Dedifferentiated amniotic fluid mesenchymal stem cell (primary cell): ENCODE data around the gene UBE4A.

Source experiments
- DNase-seq: peaks from one replicate; pipeline ENCODE4 v3.0.0-alpha.2; 2016; ENCODE audit errors: extremely low spot score

Gene UBE4A

DNA sequence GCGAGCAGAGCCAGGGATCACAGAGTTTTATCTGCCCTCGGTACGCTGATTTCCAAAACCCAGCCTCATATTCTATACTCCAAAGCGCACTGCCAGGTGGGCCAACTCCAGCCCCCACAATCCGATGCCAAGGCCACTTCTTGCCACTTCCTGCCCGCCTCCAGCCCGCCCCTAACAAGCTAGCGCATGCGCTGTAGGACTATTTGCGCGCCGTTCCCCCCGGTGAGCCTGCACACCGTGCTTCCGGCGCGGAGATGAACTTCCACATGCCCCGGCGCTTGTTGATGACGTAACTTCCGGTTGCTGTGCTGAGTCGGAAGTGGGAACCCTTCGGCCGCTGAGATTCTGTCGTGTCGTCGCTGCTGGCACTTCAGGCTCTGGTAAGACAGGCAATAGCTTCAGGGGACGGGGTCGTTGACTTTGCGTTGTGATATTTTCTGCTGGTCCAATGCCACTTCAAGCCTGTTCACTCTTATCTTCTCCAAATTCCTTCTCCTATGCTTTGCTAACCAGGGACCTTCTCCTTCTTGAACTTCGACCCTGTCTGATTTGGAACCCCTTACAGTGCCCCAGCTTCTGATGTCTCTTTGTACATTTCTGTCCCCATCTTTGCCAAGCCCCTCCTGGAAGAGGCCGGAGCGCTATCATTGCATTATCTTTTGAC is at the start of gene UBE4A:
Gene UBE4A (plus strand): TSS at position 306 of the 664 bp plus-strand sequence. CDS start 5,481 bp downstream, outside the sequence.
- peak; percentile 97 for DNase-seq

GRCh38 chr11:118310271-118310670 is 49.1 kb upstream of the UBE4A start:
- no peak for DNase-seq

DNA sequence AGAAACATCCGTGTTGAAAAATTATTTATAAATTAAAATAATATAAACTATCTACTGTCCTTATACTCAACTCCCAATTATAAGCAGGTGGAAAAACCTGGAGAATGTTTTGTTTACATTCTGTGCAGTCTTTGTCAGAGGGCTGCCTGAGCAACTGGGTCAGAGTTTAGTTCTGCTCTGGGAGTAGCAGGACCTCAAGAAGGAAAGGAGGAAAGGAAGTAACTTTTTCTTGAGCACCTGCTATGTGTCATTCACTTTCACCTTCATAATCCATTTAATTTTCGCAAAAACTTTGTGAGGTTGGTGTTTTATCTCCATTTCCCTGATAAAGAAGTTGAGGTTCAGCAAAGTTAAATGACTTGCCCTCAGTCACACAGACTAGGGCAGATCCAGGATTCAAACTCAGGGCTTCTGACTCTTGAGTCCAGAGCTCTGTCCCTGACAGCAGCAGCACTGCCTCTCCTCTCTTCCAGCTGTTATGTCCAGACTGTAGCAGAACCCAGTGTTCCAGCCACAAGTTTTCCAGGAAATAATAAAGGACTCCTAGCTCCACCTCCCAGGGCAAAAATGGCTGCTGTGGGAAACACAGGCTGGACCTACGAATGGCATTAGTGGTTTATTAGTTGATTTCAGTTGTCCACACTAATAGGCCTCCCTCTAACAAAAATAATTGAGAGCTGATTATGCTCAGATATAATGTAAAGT is 48.5 kb upstream of the UBE4A start:
- DNase-seq, result no peak

DNA sequence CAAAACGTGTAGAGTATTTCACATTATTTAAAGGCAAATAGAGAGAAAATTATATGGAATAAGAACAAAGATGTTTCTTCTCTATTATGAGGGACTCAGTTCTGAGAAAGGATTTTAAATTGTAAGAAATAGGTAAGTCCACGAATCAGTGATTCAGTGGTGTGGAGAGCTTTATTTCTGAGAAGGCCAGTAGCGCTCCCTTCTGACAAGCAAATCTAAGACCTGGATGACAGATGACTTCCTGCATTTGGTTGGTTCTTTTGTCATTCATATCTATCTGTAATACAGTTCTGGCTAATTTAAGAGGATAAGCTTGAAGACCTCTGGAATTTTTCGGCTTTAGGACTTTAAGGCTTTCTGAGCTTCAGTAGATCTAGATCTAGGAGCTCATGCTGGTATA is 47.9 kb upstream of the UBE4A start:
- no peak for DNase-seq

DNA sequence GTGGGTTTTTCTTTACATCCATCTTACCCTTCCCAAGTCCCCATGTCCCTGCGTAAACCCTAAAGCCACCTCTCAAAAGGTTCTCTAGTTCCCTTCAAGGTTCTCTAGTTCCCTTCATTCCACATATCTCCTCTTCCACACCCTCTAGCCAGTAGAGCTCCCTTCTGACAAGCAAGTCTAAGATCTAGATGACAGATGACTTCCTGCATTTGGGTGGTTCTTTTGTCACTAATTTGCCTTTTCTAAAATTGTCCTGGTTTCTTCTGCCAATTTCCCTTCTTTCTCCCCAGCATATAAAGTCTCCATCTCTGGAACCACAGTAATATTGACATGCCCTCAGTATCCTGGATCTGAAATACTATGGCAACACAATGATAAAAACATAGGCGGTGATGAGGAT is 47.1 kb upstream of the UBE4A start:
- DNase-seq, result no peak

DNA sequence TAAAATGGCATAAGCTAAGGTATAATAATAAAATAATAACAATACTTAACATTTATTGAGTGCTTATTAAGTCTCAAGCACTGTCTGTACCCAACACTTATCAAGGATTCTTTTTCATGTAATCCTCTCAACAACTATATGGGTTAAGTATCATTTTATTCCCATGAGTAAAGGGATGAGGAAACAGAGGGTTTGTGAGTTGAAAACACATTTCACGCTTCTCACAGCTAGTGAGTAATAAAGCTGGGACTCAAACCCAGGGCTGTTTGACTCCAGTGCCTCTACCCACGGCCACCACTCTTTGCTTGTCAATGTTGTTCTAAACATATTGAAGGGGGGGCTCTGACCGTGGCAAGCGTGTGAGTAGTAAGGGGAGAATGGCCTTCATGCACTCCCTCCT is 46.2 kb upstream of the UBE4A start:
- DNase-seq, result no peak

- DNase-seq, result no peak
Measured at GRCh38 chr11:118314988-118315411, 44.4 kb upstream of the UBE4A start.

- DNase-seq, result no peak
Measured at GRCh38 chr11:118318124-118318523, 41.3 kb upstream of the UBE4A start.

- no peak for DNase-seq
Measured at GRCh38 chr11:118318581-118319336, 40.6 kb upstream of the UBE4A start.

DNA sequence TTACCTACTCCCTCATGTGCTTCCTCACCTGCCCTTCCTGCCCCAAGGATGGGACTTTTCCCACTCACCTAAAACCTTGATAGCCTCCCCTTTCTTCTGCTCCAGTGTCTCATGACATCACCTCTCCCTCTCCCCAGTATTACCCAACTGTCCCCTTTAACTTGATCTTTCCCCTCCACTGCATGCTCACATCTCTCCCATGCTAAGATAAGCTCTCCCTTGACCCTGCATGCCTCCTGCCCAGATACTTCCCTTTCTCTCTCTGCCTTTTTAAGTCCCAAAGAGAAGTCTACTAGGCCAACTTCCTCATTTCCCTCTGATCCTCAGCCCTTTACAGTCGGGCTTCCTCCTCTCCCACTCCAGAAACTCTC is 40.1 kb upstream of the UBE4A start:
- no peak for DNase-seq

DNA sequence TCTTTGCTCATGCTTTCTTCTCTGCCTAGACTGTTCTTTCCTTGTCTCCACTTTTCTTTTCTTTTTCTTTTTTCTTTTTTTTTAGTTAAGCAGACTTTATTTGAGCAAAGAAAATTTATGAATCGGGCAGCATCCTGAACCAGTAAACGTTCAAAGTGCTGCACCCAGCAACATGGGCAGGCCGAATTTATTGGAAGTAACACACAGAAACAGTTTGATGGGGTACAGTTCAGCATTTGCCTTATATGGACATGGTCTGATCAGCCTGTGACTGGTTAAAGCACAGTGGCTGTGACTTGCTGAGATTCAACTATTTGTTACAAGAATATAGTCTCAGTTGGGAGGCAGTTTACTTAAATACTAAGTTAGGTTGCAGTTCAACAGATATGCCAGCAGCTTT is 38.9 kb upstream of the UBE4A start:
- DNase-seq, result no peak

GRCh38 chr11:118321386-118322082 is 37.9 kb upstream of the UBE4A start:
- DNase-seq, result no peak

DNA sequence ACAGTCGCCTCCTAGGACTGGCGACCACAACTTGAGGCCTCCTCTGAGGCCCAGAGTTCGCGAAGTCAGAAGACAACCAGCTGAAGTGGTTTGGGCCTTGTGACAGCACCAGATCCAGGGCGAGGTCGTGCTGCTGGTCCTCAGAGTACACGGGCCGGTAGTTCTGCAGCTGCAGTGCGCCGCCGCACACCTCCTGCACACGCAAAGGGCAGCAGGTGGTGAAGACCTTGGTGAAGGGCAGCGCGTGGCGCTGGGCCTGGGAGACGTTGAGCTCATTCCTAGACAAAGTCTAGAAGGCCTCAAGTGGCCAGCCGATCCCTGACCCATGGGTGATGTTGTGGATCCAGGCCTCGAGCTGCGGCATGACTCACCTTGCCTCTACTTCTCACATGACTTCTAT is 36.7 kb upstream of the UBE4A start:
- no peak for DNase-seq

DNA sequence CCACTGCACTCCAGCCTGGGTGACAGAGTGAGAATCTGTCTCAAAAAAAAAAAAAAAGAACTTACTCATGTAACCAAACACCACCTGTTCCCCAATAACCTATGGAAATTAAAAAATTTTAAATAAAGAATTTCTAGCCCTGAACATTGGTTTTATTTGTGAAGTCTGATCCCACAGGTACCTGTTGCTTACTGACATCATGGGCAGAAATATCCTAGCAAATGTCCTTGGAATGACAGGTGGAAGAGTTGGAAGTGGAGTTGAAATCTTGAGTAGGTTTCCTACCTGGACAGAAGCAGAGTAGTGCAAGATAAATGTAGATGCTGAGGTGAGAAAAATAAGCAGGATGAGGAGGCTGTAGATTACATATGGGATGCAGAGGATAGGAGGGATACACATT is 34.1 kb upstream of the UBE4A start:
- DNase-seq, result no peak

DNA sequence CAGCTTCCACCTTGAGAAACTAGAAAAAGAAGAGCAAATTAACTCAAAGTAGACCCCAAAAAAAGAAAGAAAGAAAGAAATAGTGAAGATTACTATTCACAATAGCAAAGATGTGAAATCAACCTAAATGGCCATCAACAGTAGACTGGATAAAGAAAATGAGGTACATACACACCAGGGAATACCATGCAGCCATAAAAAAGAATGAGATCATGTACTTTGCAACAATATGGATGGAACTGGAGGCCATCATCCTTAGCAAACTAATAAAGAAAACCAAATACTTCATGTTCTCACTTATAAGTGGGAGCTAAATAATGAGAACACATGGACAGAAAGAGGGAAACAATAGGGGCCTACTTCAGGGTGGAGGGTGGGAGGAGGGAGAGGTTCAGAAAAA is 30.7 kb upstream of the UBE4A start:
- DNase-seq, result no peak

DNA sequence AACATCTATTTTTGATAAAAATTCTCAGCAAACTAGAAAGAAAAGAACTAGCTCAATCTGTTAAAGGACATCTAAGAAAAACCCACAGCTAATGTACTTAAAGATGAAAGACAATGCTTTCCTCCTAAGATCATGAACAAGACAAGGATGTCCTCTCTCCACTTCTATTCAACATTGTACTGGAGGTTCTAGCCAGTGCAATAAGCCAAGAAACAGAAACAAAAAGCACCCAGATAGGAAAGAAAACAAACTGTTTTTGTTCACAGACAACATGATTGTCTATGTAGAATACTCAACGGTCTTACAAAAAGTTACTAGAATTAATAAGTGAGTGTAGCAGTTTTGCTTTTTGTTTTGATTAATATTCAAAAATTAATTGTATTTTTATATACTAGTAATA is 24.7 kb upstream of the UBE4A start:
- DNase-seq, result no peak

DNA sequence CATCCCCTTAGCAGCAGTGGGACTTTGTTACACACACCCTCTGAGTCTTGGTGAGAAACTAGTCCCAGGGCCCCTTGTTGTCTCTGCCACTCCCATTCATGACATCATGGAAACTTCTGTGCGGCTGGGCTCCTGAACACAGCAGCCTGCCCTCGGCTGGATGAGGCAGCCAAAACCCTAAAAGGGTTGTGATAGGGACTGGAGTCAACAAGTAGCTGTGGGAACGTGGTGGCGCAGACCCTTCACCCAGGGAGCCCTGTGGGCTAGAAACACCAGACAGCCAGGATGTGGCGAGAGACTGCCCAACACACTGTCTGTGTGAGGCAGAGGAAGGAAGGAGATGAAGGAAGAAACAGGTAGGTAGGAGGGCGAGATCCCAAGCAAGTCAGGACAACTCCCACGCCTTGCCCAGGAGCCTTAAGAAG is 20.8 kb upstream of the UBE4A start:
- no peak for DNase-seq

DNA sequence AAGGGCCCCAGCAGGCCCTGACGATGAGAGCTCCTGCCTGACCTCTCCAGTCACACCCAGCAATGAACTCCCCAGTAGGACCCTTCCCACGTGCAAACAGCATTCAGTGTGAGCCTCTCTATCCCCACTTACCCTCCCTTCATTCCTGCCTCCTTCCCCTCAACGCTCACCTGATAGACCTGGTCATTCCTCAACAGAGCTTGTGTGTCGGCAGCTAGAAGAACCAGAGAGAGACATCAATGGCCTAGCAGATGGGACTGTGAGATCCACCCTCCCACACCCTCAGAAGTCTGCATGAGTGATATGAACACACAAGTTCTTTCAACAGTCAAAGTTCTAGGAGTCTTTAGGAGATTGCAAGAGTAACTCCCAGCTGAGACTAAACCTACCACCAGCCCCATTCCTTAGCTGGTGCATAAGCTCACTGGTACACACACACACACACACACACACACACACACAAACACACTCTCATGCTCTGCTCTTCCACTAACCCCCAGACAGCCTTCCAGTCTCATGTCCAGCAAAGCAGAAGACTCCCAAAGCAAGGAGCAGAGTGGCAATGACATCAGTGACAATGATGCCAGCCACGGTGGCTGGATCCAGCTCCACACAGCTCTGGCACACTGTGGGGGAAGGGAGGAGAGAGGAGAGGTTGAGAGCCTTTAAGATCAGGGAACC is 20.0 kb upstream of the UBE4A start:
- no peak for DNase-seq

GRCh38 chr11:118340449-118340848 is 19.0 kb upstream of the UBE4A start:
- DNase-seq, result no peak

DNA sequence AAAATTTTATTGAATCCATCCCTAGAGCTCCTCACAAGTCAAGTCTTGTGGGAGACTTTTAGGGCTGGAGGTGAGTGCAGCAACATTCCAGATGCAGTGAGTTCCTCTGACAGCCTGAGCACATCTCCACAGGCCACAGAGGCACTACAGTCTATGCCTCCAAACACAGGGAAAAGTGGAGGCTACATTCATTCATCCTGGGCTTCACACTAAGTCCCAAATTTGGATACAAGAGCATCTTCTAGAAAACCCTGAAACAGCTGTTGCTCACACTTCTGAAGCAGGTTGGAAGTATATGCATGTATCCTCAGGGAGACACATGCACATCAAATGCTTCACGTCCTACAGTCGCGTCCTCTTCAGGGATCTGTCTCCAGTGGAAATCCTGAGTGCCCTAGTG is 18.1 kb upstream of the UBE4A start:
- DNase-seq, result no peak

GRCh38 chr11:118341815-118342489 is 17.4 kb upstream of the UBE4A start:
- DNase-seq, result no peak
